Hair follicle dermal papilla cell (primary cell): ENCODE measurements around the gene C18orf32. TPM values are rescaled to one million over a fixed set of nuclear protein-coding genes. Genes with fewer than 3 reads are reported as not detected.

Experiments used
- small RNA-seq: library from RNA; depleted of rRNA; stranded (forward); fragments of <200 nt; gene quantifications from one replicate; pipeline ENCODE3, GENCODE V24; 2012
- total RNA-seq: library from RNA; depleted of rRNA; stranded (reverse); fragments of >200 nt; gene quantifications from 2 replicates; pipeline ENCODE4 v1.2.3, GENCODE V29; 2012

The C18orf32 gene
- total RNA-seq: 9.9 and 13.2 TPM in 2 replicates

GRCh38 chr18:49486953-49487710 is at the start of gene C18orf32:
C18orf32 (minus strand) TSS chr18:49487234; CDS start chr18:49483748, 3,486 bp downstream.

GRCh38 chr18:49491857-49492693 is 5.0 kb upstream of the C18orf32 start, which contains the start of gene RPL17:
RPL17 (minus strand) TSS chr18:49492465.

Small RNA genes within 50 kb of the gene (small RNA-seq; reads per million reads assigned to genes)
- not detected for gene SNORD58A
- gene SNORD58C: not detected

Other genes with a start within 250 kb of the C18orf32 start
- 61.0 and 70.8 TPM in 2 replicates for gene DYM, start 26.6 kb downstream of the C18orf32 start, total RNA-seq
- gene RPL17, start 5.2 kb upstream of the C18orf32 start, total RNA-seq: 1,044 and 1,057 TPM in 2 replicates
- gene LIPG, start 74.8 kb upstream of the C18orf32 start, total RNA-seq: 0.24 and 0.65 TPM in 2 replicates